Chondrocyte (in vitro differentiated cells): ENCODE measurements around the gene TCN2. TPM values are rescaled to one million over a fixed set of nuclear protein-coding genes. Genes with fewer than 3 reads are reported as not detected.
"Not testable (repeated sequence)": the region's sequence is repeated elsewhere in the genome, so short reads cannot be mapped to it uniquely, and the experiment has no call there.

Source experiments
- DNase-seq: peaks from one replicate; pipeline ENCODE4 v3.0.0; 2021; ENCODE audit warnings: mixed read lengths, low spot score
- H3K27ac Mint-ChIP-seq: one replicate; pipeline ENCODE4 v1.8.0; 2021; ENCODE audit warnings: mild to moderate bottlenecking, moderate library complexity, mixed read lengths; ENCODE audit not compliant: unreplicated experiment
- H3K27me3 Mint-ChIP-seq: 2 replicates; pipeline ENCODE4 v1.8.0; 2021; ENCODE audit warnings: low read depth, mixed read lengths
- H3K36me3 Mint-ChIP-seq: 2 replicates; pipeline ENCODE4 v1.8.0; 2021; ENCODE audit warnings: low read depth, mixed read lengths
- H3K4me1 Mint-ChIP-seq: 2 replicates; pipeline ENCODE4 v1.8.0; 2021; ENCODE audit warnings: low read depth, mild to moderate bottlenecking, mixed read lengths
- H3K4me3 Mint-ChIP-seq: one replicate; pipeline ENCODE4 v1.8.0; 2021; ENCODE audit warnings: mild to moderate bottlenecking, moderate library complexity, mixed read lengths; ENCODE audit not compliant: unreplicated experiment
- H3K9me3 Mint-ChIP-seq: 2 replicates; pipeline ENCODE4 v1.8.0; 2021; ENCODE audit warnings: low read depth, mixed read lengths
- total RNA-seq: library from RNA; stranded (reverse); gene quantifications from 3 replicates; pipeline ENCODE4 v1.2.1, GENCODE V29; 2021
- TF ChIP-seq, protein P1 (sequence below): fragments of 200-600 bp; sonication (generic); IDR thresholded peaks from 2 replicates; pipeline ENCODE4 v1.5.0; 2021; ENCODE audit warnings: antibody characterized with exemption, mild to moderate bottlenecking, moderate library complexity

The TCN2 gene
- total RNA-seq, 1 donor from 2014 or later, result 10.4 TPM

DNA sequence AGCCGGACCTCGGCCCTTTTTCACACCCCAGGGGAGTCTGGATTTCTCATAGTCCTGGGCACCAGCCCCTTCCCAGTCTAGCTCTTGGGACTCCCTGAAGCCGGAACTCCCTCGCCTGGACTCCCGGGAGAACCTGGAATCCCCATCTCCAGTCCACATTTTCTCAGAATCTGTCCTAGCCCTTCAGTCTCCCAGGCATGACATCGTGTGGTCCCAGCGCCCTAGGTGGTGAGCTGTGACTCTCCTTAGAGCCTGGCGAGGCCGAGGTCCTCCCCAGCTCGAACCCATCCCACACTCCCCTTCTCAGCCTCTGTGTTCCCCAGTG, 61.4 kb downstream of the TCN2 start:
- peaks cover 2% of the 10 kb centered on the region for H3K36me3 Mint-ChIP-seq
- H3K27me3 Mint-ChIP-seq, result no peaks in the 10 kb centered on the region
- DNase-seq, result no peak
- no peaks in the 10 kb centered on the region for H3K9me3 Mint-ChIP-seq
- peaks cover 14% of the 10 kb centered on the region for H3K4me1 Mint-ChIP-seq
- peak overlapping the region; percentile 98 for H3K4me3 Mint-ChIP-seq
- peak overlapping the region; percentile 84 for H3K27ac Mint-ChIP-seq
- TF ChIP-seq, protein P1, sequence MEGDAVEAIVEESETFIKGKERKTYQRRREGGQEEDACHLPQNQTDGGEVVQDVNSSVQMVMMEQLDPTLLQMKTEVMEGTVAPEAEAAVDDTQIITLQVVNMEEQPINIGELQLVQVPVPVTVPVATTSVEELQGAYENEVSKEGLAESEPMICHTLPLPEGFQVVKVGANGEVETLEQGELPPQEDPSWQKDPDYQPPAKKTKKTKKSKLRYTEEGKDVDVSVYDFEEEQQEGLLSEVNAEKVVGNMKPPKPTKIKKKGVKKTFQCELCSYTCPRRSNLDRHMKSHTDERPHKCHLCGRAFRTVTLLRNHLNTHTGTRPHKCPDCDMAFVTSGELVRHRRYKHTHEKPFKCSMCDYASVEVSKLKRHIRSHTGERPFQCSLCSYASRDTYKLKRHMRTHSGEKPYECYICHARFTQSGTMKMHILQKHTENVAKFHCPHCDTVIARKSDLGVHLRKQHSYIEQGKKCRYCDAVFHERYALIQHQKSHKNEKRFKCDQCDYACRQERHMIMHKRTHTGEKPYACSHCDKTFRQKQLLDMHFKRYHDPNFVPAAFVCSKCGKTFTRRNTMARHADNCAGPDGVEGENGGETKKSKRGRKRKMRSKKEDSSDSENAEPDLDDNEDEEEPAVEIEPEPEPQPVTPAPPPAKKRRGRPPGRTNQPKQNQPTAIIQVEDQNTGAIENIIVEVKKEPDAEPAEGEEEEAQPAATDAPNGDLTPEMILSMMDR, result no peak

DNA sequence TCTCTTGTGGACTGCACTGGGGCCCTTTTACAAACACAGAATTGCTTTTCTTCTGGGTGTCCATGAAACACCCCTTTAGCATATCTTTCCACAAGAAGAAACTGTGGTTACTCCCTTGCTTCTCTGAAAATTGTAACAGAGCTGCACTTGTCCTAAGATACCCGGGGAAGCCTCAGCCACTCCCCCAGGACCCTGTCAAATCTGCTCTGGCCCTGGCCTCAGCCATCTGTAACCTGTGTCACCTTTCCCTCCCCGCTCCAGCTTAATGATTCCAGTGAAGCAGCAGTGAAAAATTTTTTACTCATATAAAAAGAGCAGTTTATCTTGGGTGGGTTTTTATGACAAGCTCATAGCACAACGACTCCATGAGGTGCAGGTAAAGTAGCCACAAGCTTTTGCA, 64.1 kb downstream of the TCN2 start:
- peaks cover 14% of the 10 kb centered on the region for H3K4me1 Mint-ChIP-seq
- H3K27ac Mint-ChIP-seq, result no peak overlapping the region
- H3K9me3 Mint-ChIP-seq, result no peaks in the 10 kb centered on the region
- H3K36me3 Mint-ChIP-seq, result no peaks in the 10 kb centered on the region
- DNase-seq, result no peak
- TF ChIP-seq, protein P1, result no peak
- no peaks in the 10 kb centered on the region for H3K27me3 Mint-ChIP-seq
- H3K4me3 Mint-ChIP-seq, result no peak overlapping the region

DNA sequence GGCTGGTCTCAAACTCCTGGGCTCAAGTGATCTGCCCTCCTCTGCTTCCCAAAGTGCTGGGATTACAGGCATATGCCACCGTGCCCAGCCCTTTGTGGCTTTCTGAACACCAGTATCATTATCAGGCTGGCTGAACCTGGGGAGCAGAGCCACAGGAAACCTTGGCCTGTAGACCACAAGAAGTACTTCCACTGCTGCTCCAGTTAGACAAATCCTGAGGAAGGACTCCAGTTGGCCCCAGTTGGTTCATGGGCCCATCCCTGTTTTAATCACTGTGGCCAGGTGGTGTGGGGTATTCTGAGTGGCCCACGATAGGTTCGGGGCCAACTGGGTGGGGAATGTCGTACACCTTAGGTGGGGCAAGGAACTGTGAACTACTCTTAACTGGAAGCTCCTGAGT, 66.2 kb downstream of the TCN2 start:
- TF ChIP-seq, protein P1, result no peak
- no peak overlapping the region for H3K27ac Mint-ChIP-seq
- H3K9me3 Mint-ChIP-seq, result no peaks in the 10 kb centered on the region
- no peak for DNase-seq
- H3K27me3 Mint-ChIP-seq, result peaks cover 8% of the 10 kb centered on the region
- H3K4me3 Mint-ChIP-seq, result no peak overlapping the region
- H3K36me3 Mint-ChIP-seq, result no peaks in the 10 kb centered on the region
- H3K4me1 Mint-ChIP-seq, result peaks cover 6% of the 10 kb centered on the region

DNA sequence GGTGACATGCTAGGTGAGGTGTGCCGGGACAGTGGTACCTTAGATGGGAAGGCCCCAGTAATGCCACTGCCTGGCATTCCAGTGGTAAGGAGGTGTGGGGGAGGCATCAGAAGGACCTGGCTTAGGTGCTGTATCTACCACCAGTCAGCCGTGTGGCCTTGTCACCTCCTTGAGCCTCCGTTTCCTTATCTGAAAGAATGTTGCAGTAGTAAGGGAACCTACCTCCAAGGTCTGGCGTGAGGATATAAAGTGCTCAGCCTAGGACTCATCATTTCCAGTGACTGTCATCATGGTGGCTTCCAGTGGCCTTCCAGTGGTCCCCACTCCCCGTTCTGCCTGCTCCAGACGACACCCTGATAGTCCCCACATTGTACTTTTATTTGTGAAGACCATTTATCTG, 67.5 kb downstream of the TCN2 start:
- Mint-ChIP-seq H3K27ac (no peak overlapping the region), H3K4me3 (no peak overlapping the region), H3K36me3 (no peaks in the 10 kb centered on the region)

DNA sequence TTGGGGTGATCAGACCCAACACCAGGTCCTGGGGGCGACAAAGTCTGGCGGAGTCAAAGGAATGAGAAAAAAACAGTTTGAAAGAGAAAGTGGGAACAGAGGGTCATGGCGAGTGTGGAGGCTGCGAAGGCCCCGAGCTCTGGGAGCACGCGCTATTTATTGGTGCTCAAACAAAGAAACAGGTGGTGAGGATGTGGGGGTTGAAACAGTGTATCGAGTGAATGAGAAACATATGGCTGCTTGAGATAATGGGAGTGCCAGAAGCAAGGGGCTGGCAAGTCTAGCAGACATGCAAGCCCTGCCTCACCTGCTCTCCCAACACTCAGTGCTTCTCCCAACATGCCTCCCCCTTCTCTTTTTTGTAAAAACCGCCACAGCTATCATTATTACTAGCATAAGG, 68.5 kb downstream of the TCN2 start:
- peaks cover 12% of the 10 kb centered on the region for H3K27me3 Mint-ChIP-seq
- DNase-seq, result no peak
- TF ChIP-seq, protein P1, result no peak
- H3K36me3 Mint-ChIP-seq, result no peaks in the 10 kb centered on the region
- no peak overlapping the region for H3K27ac Mint-ChIP-seq
- H3K4me1 Mint-ChIP-seq, result no peaks in the 10 kb centered on the region
- no peaks in the 10 kb centered on the region for H3K9me3 Mint-ChIP-seq
- no peak overlapping the region for H3K4me3 Mint-ChIP-seq

More for the DNA sequence above, 67.5 kb downstream of the TCN2 start:
- TF ChIP-seq, protein P1, result no peak
- Mint-ChIP-seq H3K27me3 (peaks cover 12% of the 10 kb centered on the region), H3K4me1 (no peaks in the 10 kb centered on the region), H3K9me3 (no peaks in the 10 kb centered on the region)
- no peak for DNase-seq

DNA sequence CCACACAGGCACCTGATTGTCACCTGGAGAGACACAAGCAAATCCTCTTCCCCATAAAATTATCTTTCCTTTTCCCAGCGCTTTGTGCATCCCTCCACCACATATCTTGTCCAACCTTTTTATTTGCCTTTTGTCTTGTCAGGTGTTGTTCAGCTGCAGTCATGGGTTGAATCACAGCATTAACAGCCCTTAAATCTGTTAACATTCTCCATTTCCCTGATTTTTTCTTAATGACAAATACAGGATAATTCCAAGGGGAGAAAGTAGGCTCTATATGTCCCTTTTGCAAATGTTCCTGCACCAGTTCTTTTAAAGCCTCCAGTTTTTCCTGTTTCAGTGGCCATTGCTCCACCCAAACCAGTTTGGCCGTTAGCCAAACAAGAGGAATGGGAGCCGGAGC, 69.6 kb downstream of the TCN2 start:
- H3K9me3 Mint-ChIP-seq, H3K4me1 Mint-ChIP-seq, H3K4me3 Mint-ChIP-seq, H3K36me3 Mint-ChIP-seq, H3K27ac Mint-ChIP-seq, DNase-seq: not testable (repeated sequence)
- peaks cover 12% of the 10 kb centered on the region for H3K27me3 Mint-ChIP-seq

Other genes starting within 250 kb of the TCN2 start
- gene RNF215, start 219.8 kb upstream of the TCN2 start, total RNA-seq, result 35.2 to 36.2 TPM (median 36.0 TPM) in 3 replicates
- gene SEC14L2, start 210.2 kb upstream of the TCN2 start, total RNA-seq, result 15.5 to 39.5 TPM (median 15.6 TPM) in 3 replicates
- gene MTFP1, start 181.4 kb upstream of the TCN2 start, total RNA-seq, result 9.3 to 12.7 TPM (median 12.1 TPM) in 3 replicates
- gene SEC14L3, start 135.2 kb upstream of the TCN2 start, total RNA-seq, result not detected in 3 replicates
- not detected in 3 replicates for gene SEC14L4, start 101.5 kb upstream of the TCN2 start, total RNA-seq
- gene SEC14L6, start 60.4 kb upstream of the TCN2 start, total RNA-seq, result 0.77 to 2.0 TPM (median 1.2 TPM) in 3 replicates
- gene GAL3ST1, start 32.5 kb upstream of the TCN2 start, total RNA-seq, result 0.82 to 3.9 TPM (median 2.8 TPM) in 3 replicates
- gene PES1, start 15.3 kb upstream of the TCN2 start, total RNA-seq, result 53.6 to 61.7 TPM (median 56.4 TPM) in 3 replicates
- gene SLC35E4, start 28.6 kb downstream of the TCN2 start, total RNA-seq, result 5.3 to 7.9 TPM (median 7.6 TPM) in 3 replicates
- 7.6 to 9.4 TPM (median 9.0 TPM) in 3 replicates for gene DUSP18, start 60.7 kb downstream of the TCN2 start, total RNA-seq
- 1.9 to 3.6 TPM (median 2.4 TPM) in 3 replicates for gene OSBP2, start 87.7 kb downstream of the TCN2 start, total RNA-seq